Muscle layer of colon (tissue), 2 donors: ENCODE results near the gene RPL41.
A peak's percentile ranks its signal among the peaks of the same experiment; 100 is the strongest.

Source experiments
- H3K27ac ChIP-seq: one replicate; pipeline ENCODE4 v1.7.0; 2013; ENCODE audit warnings: low read depth, mild to moderate bottlenecking, low read length, moderate library complexity
- H3K27me3 ChIP-seq, 2 donors: one replicate each; pipeline ENCODE4 v1.7.0; 2013; ENCODE audit warnings: low read length in 2 of 2, mild to moderate bottlenecking in 2 of 2; ENCODE audit not compliant: insufficient read depth in 2 of 2, control insufficient read depth in 1 of 2
- H3K36me3 ChIP-seq: one replicate; pipeline ENCODE4 v1.7.0; 2013; ENCODE audit warnings: mild to moderate bottlenecking, low read length; ENCODE audit not compliant: insufficient read depth
- H3K4me1 ChIP-seq: one replicate; pipeline ENCODE4 v1.7.0; 2013; ENCODE audit warnings: mild to moderate bottlenecking, low read length; ENCODE audit not compliant: insufficient read depth
- H3K4me3 ChIP-seq, 2 donors: one replicate each; pipeline ENCODE4 v1.7.0; 2013; ENCODE audit warnings: low read length in 2 of 2, low read depth in 1 of 2, mild to moderate bottlenecking in 1 of 2, moderate library complexity in 1 of 2
- H3K9ac ChIP-seq: one replicate; pipeline ENCODE4 v1.7.0; 2013; ENCODE audit warnings: low read length
- H3K9me3 ChIP-seq: one replicate; pipeline ENCODE4 v1.7.0; 2013; ENCODE audit warnings: mild to moderate bottlenecking, low read length
- donor health status: abdominal sarcoma.
- donor health status: Adenocarcinoma of cecum.

RPL41 gene

DNA sequence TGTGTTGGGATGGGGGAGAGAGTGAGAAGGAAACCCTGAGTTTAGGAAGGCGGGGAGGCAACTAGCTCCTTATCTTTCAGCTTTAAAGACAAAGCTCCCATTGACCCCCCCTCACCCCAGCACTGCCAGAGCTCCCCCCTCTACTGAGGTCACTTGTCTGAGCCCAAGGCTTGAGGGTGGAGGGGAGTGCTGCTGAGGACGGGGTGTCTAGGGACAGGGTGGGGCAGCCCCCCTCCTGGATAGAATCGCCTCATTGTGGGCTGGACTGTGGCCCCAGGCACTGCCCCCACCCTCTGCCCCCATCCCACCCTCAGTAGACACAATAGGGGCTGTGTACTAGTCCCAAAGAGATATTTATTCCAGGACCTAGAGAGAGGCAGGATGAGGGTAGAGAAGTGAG lies 33.5 kb upstream of the RPL41 start:
- H3K4me3 ChIP-seq = no peak overlapping the region
- H3K27ac ChIP-seq = no peak overlapping the region
- no peaks in the 10 kb centered on the region for H3K9me3 ChIP-seq
- peaks cover 0 to 12% of the 10 kb centered on the region in 2 donors for H3K27me3 ChIP-seq
- no peaks in the 10 kb centered on the region for H3K36me3 ChIP-seq
- peaks cover 9% of the 10 kb centered on the region for H3K4me1 ChIP-seq
- H3K9ac ChIP-seq = no peak overlapping the region

DNA sequence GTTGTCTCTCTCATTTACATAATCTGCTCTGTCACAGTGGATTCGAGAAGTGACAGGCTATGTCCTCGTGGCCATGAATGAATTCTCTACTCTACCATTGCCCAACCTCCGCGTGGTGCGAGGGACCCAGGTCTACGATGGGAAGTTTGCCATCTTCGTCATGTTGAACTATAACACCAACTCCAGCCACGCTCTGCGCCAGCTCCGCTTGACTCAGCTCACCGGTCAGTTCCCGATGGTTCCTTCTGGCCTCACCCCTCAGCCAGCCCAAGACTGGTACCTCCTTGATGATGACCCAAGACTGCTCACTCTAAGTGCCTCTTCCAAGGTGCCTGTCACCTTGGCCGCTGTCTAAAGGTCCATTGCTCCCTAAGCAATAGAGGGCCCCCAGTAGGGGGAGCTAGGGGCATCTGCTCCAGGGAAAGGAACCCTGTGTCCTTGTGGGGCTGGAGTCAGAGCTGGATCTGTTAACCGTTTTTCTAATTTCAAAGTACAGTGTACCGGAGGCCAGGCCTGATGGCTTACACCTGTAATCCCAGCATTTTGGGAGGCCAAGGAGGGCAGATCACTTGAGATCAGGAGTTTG lies 31.4 kb upstream of the RPL41 start:
- no peaks in the 10 kb centered on the region for H3K36me3 ChIP-seq
- H3K4me3 ChIP-seq = no peak overlapping the region
- no peaks in the 10 kb centered on the region for H3K9me3 ChIP-seq
- no peak overlapping the region for H3K27ac ChIP-seq
- H3K9ac ChIP-seq = no peak overlapping the region
- peaks cover 0 to 6% of the 10 kb centered on the region in 2 donors for H3K27me3 ChIP-seq
- H3K4me1 ChIP-seq = peaks cover 3% of the 10 kb centered on the region

DNA sequence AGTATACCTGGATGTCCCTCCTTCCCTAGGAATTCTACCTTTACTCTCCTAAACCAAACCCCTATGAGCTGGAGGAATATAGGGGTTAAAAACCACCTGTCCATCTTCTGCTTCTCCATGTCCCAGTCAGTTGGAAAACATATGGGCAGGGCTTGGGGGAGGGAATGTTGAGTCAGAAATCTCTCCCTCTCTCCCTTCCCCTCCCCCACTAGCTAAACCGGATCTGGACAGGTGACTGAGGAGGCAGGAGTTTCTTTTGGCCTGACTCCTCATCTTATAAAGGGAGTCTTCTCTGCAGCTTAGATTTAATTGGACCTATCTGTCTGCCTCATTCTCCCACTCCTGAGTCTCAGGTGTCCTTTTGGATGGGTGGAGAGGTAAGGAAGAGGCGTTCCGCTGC lies 30.3 kb upstream of the RPL41 start:
- no peaks in the 10 kb centered on the region for H3K9me3 ChIP-seq
- H3K36me3 ChIP-seq = no peaks in the 10 kb centered on the region
- H3K4me1 ChIP-seq = no peaks in the 10 kb centered on the region
- no peak overlapping the region for H3K27ac ChIP-seq
- H3K9ac ChIP-seq = no peak overlapping the region
- H3K4me3 ChIP-seq = no peak overlapping the region
- no peaks in the 10 kb centered on the region for H3K27me3 ChIP-seq

DNA sequence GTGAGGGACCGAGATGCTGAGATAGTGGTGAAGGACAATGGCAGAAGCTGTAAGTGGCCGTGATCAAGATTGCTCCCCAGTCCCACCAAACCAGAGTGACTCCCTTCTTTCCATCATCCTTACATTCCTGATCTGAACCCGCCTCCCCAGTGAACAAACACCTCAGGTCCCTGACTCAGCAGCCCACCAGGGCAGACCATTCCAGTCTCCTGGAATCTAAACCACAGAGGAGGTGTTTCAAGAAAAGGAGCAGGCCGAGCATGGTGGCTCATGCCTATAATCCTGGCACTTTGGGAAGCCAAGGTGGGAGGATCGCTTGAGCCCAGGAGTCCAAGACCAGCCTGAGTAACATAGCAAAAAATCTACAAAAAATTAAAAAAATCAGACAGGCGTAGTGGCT lies 29.8 kb upstream of the RPL41 start:
- no peaks in the 10 kb centered on the region for H3K36me3 ChIP-seq
- no peak overlapping the region for H3K4me3 ChIP-seq
- no peaks in the 10 kb centered on the region for H3K9me3 ChIP-seq
- H3K27ac ChIP-seq = no peak overlapping the region
- no peaks in the 10 kb centered on the region for H3K4me1 ChIP-seq
- no peak overlapping the region for H3K9ac ChIP-seq
- no peaks in the 10 kb centered on the region for H3K27me3 ChIP-seq

DNA sequence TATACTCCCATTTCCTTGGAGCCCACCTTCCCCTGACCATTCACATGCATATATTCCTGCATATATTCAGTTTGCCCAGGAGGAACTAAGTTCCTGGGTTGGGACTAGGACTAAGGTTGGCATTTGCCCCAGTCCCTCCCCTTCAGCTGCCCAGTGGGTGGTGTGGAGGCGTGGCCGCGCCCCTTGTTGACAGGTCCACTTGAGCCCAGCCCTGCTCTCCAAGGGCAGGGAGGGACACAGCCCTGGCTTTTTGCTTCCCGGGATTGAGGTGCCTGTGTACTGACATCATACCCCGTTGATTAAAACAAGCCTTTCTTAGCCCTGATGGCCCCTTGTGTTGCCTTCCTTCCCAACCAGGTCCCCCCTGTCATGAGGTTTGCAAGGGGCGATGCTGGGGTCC lies 29.2 kb upstream of the RPL41 start:
- H3K4me1 ChIP-seq = no peaks in the 10 kb centered on the region
- no peak overlapping the region for H3K4me3 ChIP-seq
- H3K36me3 ChIP-seq = no peaks in the 10 kb centered on the region
- H3K27me3 ChIP-seq = no peaks in the 10 kb centered on the region
- H3K9ac ChIP-seq = no peak overlapping the region
- H3K9me3 ChIP-seq = no peaks in the 10 kb centered on the region
- no peak overlapping the region for H3K27ac ChIP-seq

DNA sequence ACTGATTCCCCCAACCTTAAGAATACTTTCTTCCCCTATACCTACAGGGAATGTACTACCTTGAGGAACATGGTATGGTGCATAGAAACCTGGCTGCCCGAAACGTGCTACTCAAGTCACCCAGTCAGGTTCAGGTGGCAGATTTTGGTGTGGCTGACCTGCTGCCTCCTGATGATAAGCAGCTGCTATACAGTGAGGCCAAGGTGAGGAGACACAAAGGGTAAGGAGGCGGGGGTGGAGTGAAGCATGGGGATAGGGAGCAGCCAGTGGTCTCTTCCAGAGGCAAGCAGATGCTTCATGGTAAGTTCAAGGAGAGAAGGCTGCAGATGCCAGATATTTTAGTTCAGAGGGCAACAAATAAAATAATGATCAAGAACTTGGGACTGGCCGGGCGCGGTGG lies 18.7 kb upstream of the RPL41 start:
- no peaks in the 10 kb centered on the region for H3K36me3 ChIP-seq
- no peak overlapping the region for H3K27ac ChIP-seq

DNA sequence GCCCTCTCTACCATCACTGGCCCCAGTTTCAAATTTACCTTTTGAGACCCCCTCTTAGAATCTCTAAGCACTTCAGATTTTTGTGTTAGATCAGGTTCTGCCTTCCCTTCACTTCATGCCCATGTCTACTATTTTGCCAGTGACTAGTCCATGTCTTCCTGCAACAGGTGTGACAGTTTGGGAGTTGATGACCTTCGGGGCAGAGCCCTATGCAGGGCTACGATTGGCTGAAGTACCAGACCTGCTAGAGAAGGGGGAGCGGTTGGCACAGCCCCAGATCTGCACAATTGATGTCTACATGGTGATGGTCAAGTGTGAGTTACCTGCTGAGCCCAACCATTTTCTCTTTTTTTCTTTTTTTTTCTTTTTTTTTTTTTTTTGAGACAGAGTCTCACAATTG lies 17.8 kb upstream of the RPL41 start:
- Histone ChIP-seq H3K9ac (no peak overlapping the region), H3K27ac (no peak overlapping the region), H3K9me3 (no peaks in the 10 kb centered on the region), H3K27me3 (no peaks in the 10 kb centered on the region), H3K4me3 (no peak overlapping the region), H3K36me3 (no peaks in the 10 kb centered on the region), H3K4me1 (no peaks in the 10 kb centered on the region)

More for the DNA sequence above, 18.7 kb upstream of the RPL41 start:
- H3K27me3 ChIP-seq = no peaks in the 10 kb centered on the region
- no peaks in the 10 kb centered on the region for H3K4me1 ChIP-seq
- H3K9me3 ChIP-seq = no peaks in the 10 kb centered on the region
- H3K4me3 ChIP-seq = no peak overlapping the region
- no peak overlapping the region for H3K9ac ChIP-seq

DNA sequence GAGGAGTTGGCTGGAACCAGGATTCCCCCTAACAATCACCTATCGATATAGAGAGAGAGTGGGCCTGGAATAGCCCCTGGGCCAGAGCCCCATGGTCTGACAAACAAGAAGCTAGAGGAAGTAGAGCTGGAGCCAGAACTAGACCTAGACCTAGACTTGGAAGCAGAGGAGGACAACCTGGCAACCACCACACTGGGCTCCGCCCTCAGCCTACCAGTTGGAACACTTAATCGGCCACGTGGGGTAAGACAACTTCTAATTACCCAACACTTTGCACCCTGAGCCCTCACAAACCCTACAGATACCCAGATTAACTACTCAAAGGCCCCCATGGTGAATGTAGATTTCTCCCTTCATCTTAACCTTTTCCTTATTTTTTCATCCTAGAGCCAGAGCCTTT lies 16.6 kb upstream of the RPL41 start:
- Histone ChIP-seq H3K36me3 (no peaks in the 10 kb centered on the region), H3K4me3 (no peak overlapping the region), H3K27ac (no peak overlapping the region), H3K27me3 (no peaks in the 10 kb centered on the region), H3K9ac (no peak overlapping the region), H3K9me3 (no peaks in the 10 kb centered on the region), H3K4me1 (no peaks in the 10 kb centered on the region)

DNA sequence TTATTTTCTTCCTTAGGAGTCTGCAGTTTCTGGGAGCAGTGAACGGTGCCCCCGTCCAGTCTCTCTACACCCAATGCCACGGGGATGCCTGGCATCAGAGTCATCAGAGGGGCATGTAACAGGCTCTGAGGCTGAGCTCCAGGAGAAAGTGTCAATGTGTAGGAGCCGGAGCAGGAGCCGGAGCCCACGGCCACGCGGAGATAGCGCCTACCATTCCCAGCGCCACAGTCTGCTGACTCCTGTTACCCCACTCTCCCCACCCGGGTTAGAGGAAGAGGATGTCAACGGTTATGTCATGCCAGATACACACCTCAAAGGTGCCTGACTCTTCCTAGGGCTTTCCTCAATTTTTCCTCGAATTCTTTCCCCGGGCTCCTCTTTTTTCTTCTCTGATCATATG lies 15.4 kb upstream of the RPL41 start:
- H3K4me3 ChIP-seq = no peak overlapping the region
- H3K4me1 ChIP-seq = peaks cover 10% of the 10 kb centered on the region
- H3K9ac ChIP-seq = no peak overlapping the region
- no peaks in the 10 kb centered on the region for H3K36me3 ChIP-seq
- no peaks in the 10 kb centered on the region for H3K27me3 ChIP-seq
- no peaks in the 10 kb centered on the region for H3K9me3 ChIP-seq
- no peak overlapping the region for H3K27ac ChIP-seq

DNA sequence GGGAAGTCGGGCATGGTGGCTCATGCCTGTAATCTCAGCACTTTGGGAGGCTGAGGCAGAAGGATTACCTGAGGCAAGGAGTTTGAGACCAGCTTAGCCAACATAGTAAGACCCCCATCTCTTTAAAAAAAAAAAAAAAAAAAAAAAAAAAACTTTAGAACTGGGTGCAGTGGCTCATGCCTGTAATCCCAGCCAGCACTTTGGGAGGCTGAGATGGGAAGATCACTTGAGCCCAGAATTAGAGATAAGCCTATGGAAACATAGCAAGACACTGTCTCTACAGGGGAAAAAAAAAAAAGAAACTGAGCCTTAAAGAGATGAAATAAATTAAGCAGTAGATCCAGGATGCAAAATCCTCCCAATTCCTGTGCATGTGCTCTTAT lies 13.8 kb upstream of the RPL41 start:
- no peaks in the 10 kb centered on the region for H3K27me3 ChIP-seq
- no peak overlapping the region for H3K4me3 ChIP-seq
- H3K9ac ChIP-seq = no peak overlapping the region
- no peaks in the 10 kb centered on the region for H3K9me3 ChIP-seq
- peaks cover 16% of the 10 kb centered on the region for H3K36me3 ChIP-seq
- peaks cover 14% of the 10 kb centered on the region for H3K4me1 ChIP-seq
- no peak overlapping the region for H3K27ac ChIP-seq

DNA sequence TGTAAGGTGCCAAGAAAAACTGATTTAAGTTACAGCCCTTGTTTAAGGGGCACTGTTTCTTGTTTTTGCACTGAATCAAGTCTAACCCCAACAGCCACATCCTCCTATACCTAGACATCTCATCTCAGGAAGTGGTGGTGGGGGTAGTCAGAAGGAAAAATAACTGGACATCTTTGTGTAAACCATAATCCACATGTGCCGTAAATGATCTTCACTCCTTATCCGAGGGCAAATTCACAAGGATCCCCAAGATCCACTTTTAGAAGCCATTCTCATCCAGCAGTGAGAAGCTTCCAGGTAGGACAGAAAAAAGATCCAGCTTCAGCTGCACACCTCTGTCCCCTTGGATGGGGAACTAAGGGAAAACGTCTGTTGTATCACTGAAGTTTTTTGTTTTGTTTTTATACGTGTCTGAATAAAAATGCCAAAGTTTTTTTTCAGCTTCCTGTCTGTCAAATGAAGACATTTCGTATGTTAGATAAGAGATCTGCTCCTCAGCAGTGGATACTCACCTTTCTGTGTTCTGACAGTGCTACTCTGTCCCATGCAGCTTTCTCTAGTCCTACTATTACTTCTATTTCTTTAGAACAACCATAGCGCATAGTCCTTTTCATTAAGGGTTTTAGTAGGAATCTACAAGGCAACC lies 13.2 kb upstream of the RPL41 start:
- Histone ChIP-seq H3K9me3 (no peaks in the 10 kb centered on the region), H3K4me1 (peaks cover 14% of the 10 kb centered on the region), H3K4me3 (peak overlapping the region in 1 of 2 donors; percentile 87), H3K36me3 (peaks cover 21% of the 10 kb centered on the region), H3K27ac (peak overlapping the region; percentile 90), H3K27me3 (no peaks in the 10 kb centered on the region), H3K9ac (peak overlapping the region; percentile 72)

DNA sequence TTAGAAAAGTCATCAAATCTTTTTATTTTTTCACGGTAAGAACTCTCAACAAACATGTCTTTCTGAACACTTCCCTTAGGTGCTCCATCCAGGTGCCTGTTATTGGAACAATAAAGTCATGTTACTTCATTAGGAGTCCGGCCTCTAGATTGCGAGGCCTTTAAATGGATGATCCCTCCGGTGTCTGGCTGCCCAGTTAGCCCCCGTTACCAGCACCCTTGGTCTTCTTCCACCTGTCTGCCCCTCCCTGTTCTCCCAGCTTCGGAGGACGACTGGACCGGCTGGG lies 12.7 kb upstream of the RPL41 start:
- Histone ChIP-seq H3K27ac (peak overlapping the region; percentile 90), H3K9ac (peak overlapping the region; percentile 72), H3K36me3 (peaks cover 27% of the 10 kb centered on the region), H3K4me1 (peaks cover 14% of the 10 kb centered on the region), H3K4me3 (peak overlapping the region; percentile 87 to 92), H3K9me3 (no peaks in the 10 kb centered on the region), H3K27me3 (no peaks in the 10 kb centered on the region)
